Activated T-helper 2 cell treated with anti-CD3 and anti-CD28 coated beads, Interferon-gamma antibody, Interleukin-2, Interleukin-4, amounts not matched to agents 10 μg/mL and 5 μg/mL and 100 μg/mL, durations not matched to agents 14 hours and 24 hours and 36 hours (primary cell): ENCODE measurements around the gene EPB41L1. TPM values are rescaled to one million over a fixed set of nuclear protein-coding genes. Genes with fewer than 3 reads are reported as not detected.
"Not testable (repeated sequence)": the region's sequence is repeated elsewhere in the genome, so short reads cannot be mapped to it uniquely, and the experiment has no call there.

Experiments
- DNase-seq: peaks from one replicate; pipeline ENCODE4 v3.0.0; 2021; ENCODE audit warnings: low spot score
- H3K27ac Mint-ChIP-seq: one replicate; pipeline ENCODE4 v1.8.0; 2021; ENCODE audit warnings: mixed read lengths
- H3K27me3 Mint-ChIP-seq: one replicate; pipeline ENCODE4 v1.8.0; 2021; ENCODE audit warnings: low read depth, mixed read lengths
- H3K36me3 Mint-ChIP-seq: one replicate; pipeline ENCODE4 v1.8.0; 2021; ENCODE audit warnings: low read depth, mixed read lengths
- H3K4me1 Mint-ChIP-seq: one replicate; pipeline ENCODE4 v1.8.0; 2021; ENCODE audit warnings: low read depth, mixed read lengths
- H3K4me3 Mint-ChIP-seq: one replicate; pipeline ENCODE4 v1.8.0; 2021; ENCODE audit warnings: low read depth, mild to moderate bottlenecking, moderate library complexity, mixed read lengths
- H3K9me3 Mint-ChIP-seq: one replicate; pipeline ENCODE4 v1.8.0; 2021; ENCODE audit warnings: mixed read lengths
- intact Hi-C: fragments of 100-400 bp; cut with micrococcal nuclease; formaldehyde crosslinking; loops from one replicate; pipeline ENCODE4 v1.15.1; 2023
- total RNA-seq: library from RNA; stranded (reverse); gene quantifications from 2 replicates; pipeline ENCODE4 v1.2.3, GENCODE V29; 2022

EPB41L1 gene
- total RNA-seq, 1 donor from 2014 or later = 0.41 TPM

DNA sequence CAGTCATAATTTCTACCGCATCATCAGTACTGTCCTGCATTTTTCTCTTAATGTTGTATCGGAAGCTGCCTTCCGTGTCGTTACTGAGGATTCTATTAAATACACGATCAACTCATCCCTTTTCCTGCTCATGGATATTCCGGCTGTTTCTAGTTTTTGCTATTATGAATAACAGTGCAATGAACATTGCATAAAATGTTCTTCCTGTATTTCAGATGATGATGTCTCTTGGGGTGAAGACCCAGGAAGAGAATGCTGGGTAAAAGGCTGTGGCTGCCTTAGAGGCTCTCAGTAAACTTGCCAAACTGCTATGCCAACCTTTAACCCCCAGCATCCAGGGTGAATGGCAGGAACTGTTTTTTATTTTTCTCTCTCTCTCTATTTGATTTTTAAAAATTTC is 24.1 kb upstream of the EPB41L1 start:
- no peak for DNase-seq
- no peaks in the 10 kb centered on the region for H3K9me3 Mint-ChIP-seq
- no peaks in the 10 kb centered on the region for H3K4me1 Mint-ChIP-seq
- no peak overlapping the region for H3K4me3 Mint-ChIP-seq
- H3K27me3 Mint-ChIP-seq = no peaks in the 10 kb centered on the region
- intact Hi-C loops = no loop called here
- no peaks in the 10 kb centered on the region for H3K36me3 Mint-ChIP-seq
- H3K27ac Mint-ChIP-seq = no peak overlapping the region

DNA sequence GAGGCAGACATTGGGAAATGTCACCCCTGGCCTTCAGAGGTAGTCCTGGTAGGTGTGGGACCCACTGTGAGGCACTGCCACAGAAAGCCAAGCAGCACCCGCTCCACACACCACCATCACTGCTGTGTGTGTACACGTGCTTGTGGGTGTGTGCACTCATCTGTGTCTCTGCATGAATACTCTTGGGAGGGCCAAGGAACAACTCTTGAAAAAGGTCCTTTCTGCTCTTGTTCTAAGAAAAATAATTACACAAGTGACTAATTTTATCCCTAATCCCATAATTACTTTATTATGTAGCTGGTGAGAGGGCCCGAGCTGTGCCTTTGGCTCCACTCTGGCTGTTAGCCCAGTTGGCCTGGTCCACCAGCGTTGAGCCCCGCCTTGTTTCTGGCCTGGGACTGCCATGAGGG is 21.7 kb upstream of the EPB41L1 start:
- H3K27ac Mint-ChIP-seq = no peak overlapping the region
- H3K36me3 Mint-ChIP-seq = no peaks in the 10 kb centered on the region
- no peak overlapping the region for H3K4me3 Mint-ChIP-seq
- peaks cover 1% of the 10 kb centered on the region for H3K27me3 Mint-ChIP-seq
- H3K9me3 Mint-ChIP-seq = no peaks in the 10 kb centered on the region
- intact Hi-C loops = no loop called here
- no peaks in the 10 kb centered on the region for H3K4me1 Mint-ChIP-seq
- DNase-seq = no peak

DNA sequence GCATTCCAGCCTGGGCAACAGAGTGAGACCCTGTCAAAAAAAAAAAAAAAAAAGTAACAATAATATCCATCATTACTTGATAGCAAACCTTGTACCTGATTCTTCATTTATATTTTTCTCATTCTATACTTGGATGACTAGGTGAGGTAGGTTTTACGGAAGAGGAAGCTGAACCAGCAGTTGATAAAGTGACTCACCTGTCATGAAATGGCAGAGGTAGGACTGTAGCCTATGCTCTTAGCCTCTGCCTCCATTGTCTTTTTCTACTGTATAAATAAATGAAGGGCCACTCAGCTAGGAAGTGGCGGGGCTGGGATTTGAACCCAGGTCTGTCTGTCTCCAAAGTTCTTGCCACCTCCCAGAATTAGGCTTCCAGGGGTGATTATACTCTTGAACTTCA is 20.7 kb upstream of the EPB41L1 start:
- no peaks in the 10 kb centered on the region for H3K4me1 Mint-ChIP-seq
- DNase-seq = no peak
- H3K4me3 Mint-ChIP-seq = no peak overlapping the region
- H3K9me3 Mint-ChIP-seq = no peaks in the 10 kb centered on the region
- no peak overlapping the region for H3K27ac Mint-ChIP-seq
- peaks cover 3% of the 10 kb centered on the region for H3K27me3 Mint-ChIP-seq
- H3K36me3 Mint-ChIP-seq = no peaks in the 10 kb centered on the region
- intact Hi-C loops = no loop called here

DNA sequence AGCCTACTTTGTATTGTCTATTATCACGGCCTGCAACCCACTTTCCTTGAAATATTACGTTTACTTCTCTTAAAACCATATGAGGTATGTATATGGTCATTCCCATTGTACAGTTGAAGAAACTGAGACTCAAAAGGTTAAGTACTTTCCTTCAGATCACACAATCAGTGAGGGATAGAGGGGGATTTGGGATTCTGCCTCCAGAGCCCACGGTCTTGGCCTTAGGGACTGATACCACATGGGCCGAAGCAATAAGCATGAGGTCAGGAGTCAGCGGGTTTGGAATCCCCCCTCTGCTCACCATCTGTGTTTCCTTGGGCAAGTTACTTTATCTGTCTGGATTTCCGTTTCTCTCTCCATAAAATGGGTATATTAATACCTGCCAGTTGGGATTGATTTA is 19.4 kb upstream of the EPB41L1 start:
- Mint-ChIP-seq H3K27ac (no peak overlapping the region), H3K36me3 (no peaks in the 10 kb centered on the region), H3K27me3 (peaks cover 3% of the 10 kb centered on the region), H3K4me3 (no peak overlapping the region), H3K4me1 (no peaks in the 10 kb centered on the region), H3K9me3 (no peaks in the 10 kb centered on the region)
- no peak for DNase-seq
- intact Hi-C loops = no loop called here

DNA sequence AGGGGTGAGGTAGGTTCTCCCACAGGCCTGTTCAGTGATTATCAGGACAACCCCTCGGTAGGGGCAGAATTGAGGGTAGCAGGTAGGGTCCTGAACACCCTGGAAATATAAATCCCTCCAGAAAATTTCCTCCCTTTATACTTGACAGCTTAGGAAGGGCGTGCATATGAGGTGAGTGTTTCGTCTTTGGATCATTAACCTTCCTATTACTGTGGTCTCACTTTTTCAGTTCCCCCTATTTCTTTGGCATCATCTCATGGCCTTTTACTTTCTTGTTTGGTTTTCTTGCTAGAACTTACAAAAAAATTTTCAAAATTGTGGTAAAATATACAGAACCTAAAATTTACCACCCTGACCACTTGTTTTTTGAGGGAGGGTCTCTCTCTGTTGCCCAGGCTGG is 18.7 kb upstream of the EPB41L1 start:
- no peak for DNase-seq
- Mint-ChIP-seq H3K36me3 (no peaks in the 10 kb centered on the region), H3K9me3 (no peaks in the 10 kb centered on the region), H3K4me1 (no peaks in the 10 kb centered on the region), H3K27me3 (peaks cover 3% of the 10 kb centered on the region), H3K27ac (no peak overlapping the region), H3K4me3 (no peak overlapping the region)
- intact Hi-C loops = no loop called here

DNA sequence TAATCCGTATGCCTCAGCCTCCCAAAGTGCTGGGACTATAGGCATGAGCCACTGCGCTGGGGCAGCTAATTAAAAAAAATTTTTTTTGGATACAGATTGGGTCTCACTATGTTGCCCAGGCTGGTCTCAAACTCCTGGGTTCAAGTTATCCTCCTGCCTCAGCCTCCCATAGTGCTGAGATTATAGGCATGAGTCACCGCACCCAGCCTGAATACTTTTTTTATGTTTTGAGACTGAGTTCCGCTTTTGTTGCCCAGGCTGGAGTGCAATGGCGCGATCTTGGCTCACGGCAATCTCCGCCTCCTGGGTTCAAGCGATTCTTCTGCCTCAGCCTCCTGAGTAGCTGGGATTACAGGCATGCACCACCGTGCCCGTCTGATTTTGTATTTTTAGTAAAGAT is 17.2 kb upstream of the EPB41L1 start:
- intact Hi-C loops, H3K27ac Mint-ChIP-seq, H3K9me3 Mint-ChIP-seq, H3K36me3 Mint-ChIP-seq, H3K4me3 Mint-ChIP-seq, DNase-seq, H3K4me1 Mint-ChIP-seq, H3K27me3 Mint-ChIP-seq: not testable (repeated sequence)

DNA sequence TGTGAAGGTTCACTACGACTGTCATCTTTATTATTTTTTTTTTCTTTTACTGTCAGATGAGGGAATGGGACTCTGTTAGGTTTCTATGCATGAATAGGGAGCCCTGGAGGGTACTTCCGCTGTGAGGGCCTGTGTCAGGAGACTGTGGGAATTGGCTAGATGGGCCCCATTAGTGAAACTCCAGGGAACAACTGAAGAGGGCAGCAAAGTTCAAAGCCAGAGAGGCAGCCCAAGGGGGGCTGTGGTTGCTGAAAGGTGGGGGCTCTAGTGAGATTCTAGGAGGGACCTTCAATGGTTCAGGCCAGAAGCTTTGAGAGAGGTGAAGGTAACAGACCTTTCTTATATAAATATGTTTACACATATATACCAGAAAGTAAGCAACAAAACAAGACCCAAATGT is 13.2 kb upstream of the EPB41L1 start:
- Mint-ChIP-seq H3K27ac (no peak overlapping the region), H3K36me3 (no peaks in the 10 kb centered on the region), H3K4me3 (no peak overlapping the region), H3K9me3 (no peaks in the 10 kb centered on the region), H3K4me1 (peaks cover 2% of the 10 kb centered on the region), H3K27me3 (peaks cover 7% of the 10 kb centered on the region)
- DNase-seq = no peak
- intact Hi-C loops = no loop called here

DNA sequence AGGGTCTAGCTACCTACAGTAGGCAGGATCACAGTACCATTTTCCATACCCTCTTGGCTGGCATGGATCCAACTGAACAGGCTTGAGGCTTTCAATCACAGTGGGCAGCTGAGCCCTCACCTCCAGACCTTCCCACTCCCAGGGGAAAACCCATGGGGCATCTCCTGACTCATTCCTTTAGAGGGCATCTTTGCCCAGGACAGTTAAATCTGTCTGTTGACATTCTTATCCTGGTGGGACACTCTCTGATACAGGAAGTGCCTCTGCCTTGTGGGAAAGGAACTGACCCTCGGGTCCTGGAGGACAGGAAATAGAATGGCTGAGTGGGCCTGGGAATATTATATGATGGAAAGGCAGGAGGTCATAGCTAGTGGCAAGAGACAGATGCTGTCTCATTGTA is 10.2 kb upstream of the EPB41L1 start:
- no peak for DNase-seq
- no peaks in the 10 kb centered on the region for H3K9me3 Mint-ChIP-seq
- H3K36me3 Mint-ChIP-seq = no peaks in the 10 kb centered on the region
- no peak overlapping the region for H3K4me3 Mint-ChIP-seq
- intact Hi-C loops = no loop called here
- H3K27ac Mint-ChIP-seq = no peak overlapping the region
- H3K27me3 Mint-ChIP-seq = peaks cover 4% of the 10 kb centered on the region
- peaks cover 2% of the 10 kb centered on the region for H3K4me1 Mint-ChIP-seq

DNA sequence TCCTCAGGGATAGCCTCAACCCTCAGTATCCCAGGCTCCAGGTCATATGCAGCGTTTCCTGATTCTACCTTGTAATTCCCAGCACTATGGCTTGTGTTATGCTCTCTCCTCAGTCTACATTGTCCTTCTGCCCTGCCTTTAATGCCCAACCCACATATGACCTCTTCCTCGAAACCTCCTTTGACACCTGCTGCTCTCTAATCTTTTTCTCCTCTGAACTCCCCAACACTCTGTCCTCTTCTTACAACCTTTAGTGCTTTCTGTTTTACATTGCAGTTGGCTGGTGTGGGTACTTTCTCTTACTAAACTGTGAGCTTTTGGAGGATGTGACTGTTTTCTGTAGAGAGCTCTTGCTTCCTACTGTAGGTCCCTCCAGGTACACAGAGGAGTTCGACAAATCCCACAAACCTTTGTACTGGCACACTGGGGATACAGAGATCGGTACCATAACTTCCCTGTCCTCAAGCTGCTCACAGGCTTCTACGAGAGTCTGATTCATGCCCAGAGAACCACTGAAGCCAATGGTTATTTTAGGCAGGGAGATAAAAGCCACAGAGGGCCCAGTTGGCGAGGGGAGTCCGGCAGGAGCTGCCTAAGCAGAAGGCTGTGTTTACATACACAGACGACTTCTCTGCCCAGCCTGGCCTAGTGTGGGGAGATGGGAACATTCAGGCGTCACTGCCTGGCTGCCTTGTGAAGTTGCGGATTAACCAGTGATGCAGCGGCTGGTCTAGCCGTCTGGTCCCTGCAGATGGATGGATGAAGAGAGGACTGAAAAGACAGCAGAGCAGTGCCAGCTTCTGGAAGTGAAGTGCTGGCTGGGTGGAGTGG is 8.4 kb upstream of the EPB41L1 start:
- H3K36me3 Mint-ChIP-seq = no peaks in the 10 kb centered on the region
- intact Hi-C loops = no loop called here
- peaks cover 4% of the 10 kb centered on the region for H3K27me3 Mint-ChIP-seq
- no peak overlapping the region for H3K4me3 Mint-ChIP-seq
- no peak overlapping the region for H3K27ac Mint-ChIP-seq
- H3K4me1 Mint-ChIP-seq = peaks cover 2% of the 10 kb centered on the region
- no peak for DNase-seq
- H3K9me3 Mint-ChIP-seq = no peaks in the 10 kb centered on the region

DNA sequence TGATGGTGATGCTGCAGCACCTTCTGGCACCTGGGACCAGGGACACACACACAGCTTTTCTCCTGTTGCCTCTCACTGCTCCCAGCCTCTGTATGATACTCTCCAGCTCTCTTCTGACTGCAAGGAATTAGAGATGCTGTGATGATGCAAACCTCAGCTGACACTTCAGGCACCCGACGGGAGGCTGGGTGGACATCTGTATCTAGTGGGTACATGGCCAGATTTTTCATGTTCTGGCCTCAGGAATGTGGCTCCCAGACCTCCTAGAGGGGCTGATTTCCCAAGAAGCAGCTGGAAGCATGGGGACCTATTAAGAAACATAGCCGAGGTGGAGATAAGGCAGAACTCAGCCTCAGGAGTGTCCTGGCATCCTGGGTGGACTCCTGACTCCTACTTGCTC is 6.8 kb upstream of the EPB41L1 start:
- peaks cover 2% of the 10 kb centered on the region for H3K4me1 Mint-ChIP-seq
- H3K9me3 Mint-ChIP-seq = no peaks in the 10 kb centered on the region
- peaks cover 10% of the 10 kb centered on the region for H3K27me3 Mint-ChIP-seq
- H3K27ac Mint-ChIP-seq = no peak overlapping the region
- no peaks in the 10 kb centered on the region for H3K36me3 Mint-ChIP-seq
- DNase-seq = no peak
- intact Hi-C loops = no loop called here
- no peak overlapping the region for H3K4me3 Mint-ChIP-seq

DNA sequence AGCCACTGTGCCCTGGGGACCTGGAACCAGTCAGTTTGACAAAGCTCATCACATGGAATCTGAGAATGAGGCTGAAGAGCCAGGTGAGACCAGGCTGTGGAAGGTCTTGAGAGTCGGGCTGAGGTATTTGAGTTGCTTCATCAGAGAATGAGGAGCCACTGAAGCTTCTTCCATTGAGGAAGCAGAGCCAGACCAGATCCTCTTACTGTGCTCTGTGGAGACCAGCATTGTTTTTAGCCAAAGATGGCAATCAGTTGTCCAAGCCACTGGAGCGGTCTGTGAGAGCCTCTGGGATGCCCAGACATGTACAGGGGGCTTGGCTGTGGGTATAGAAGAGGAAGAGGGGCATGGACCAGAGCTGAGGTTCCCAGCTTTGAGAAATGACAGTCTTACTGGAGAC is 6.1 kb upstream of the EPB41L1 start:
- Mint-ChIP-seq H3K27ac (no peak overlapping the region), H3K9me3 (no peaks in the 10 kb centered on the region), H3K36me3 (no peaks in the 10 kb centered on the region), H3K4me1 (no peaks in the 10 kb centered on the region), H3K27me3 (peaks cover 15% of the 10 kb centered on the region), H3K4me3 (no peak overlapping the region)
- no peak for DNase-seq
- intact Hi-C loops = no loop called here

DNA sequence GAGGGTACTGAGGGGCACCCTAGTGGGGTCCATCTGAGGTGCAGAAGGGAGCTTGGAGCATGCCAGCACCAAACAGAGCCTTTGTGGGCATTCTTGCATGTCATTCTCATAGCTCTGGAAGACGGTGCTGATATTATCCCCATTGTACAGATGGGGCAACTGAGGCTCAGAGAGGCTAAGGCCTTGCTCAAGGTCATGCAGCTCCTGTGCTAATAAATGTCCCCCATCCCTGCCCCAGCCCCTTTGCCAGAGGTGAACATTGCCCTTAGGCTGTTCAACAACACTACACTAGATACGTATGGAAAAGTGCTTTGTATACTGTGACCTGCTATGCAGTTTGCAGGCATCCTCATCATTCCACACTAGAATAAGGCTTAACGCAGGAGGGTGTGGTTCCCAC is 5.5 kb upstream of the EPB41L1 start:
- H3K27ac Mint-ChIP-seq = no peak overlapping the region
- no peak overlapping the region for H3K4me3 Mint-ChIP-seq
- H3K4me1 Mint-ChIP-seq = no peaks in the 10 kb centered on the region
- no peak for DNase-seq
- intact Hi-C loops = no loop called here
- no peaks in the 10 kb centered on the region for H3K36me3 Mint-ChIP-seq
- H3K27me3 Mint-ChIP-seq = peaks cover 21% of the 10 kb centered on the region
- H3K9me3 Mint-ChIP-seq = no peaks in the 10 kb centered on the region

DNA sequence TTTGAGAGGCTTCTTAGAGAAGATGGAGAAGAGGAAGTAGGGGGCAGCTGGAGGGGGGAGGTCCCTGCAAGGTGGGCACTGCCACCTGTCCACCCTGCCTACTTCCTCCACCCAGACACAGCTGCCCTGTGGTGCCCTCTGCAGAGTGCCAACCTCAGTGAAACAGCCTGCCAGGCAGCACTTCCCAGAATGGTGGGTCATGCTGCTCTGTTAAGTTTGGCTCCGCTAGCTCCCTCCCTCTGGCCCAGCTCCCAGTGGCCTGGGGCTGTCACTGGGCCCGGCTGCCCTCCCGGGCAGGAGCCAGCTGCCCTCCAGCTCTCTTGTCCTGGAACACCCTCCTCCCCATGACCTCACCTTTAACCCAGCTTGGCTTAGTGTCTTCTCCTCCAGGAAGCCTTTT is 5.1 kb upstream of the EPB41L1 start:
- no peak overlapping the region for H3K27ac Mint-ChIP-seq
- no peak for DNase-seq
- H3K4me3 Mint-ChIP-seq = no peak overlapping the region
- H3K4me1 Mint-ChIP-seq = no peaks in the 10 kb centered on the region
- H3K27me3 Mint-ChIP-seq = peaks cover 21% of the 10 kb centered on the region
- no peaks in the 10 kb centered on the region for H3K9me3 Mint-ChIP-seq
- no peaks in the 10 kb centered on the region for H3K36me3 Mint-ChIP-seq
- intact Hi-C loops = no loop called here

DNA sequence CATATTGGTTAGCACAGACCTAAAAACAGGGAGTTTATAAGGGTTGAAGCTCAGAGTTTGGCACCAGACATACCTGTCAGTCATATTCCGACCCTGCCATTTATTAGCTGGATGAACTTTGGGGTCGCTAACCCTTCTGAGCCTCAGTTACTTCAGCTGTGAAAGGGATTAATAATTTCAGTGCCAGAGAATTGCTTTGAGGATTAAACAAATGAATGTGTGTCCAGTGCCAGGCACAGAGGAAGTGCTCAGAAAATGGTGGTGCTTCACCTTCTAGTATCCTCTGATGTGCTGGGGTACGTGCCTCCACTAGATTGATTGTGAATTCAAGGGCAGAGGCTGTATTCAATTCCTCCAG is 4.1 kb upstream of the EPB41L1 start:
- Mint-ChIP-seq H3K27ac (no peak overlapping the region), H3K4me1 (no peaks in the 10 kb centered on the region), H3K27me3 (peaks cover 25% of the 10 kb centered on the region), H3K36me3 (no peaks in the 10 kb centered on the region), H3K9me3 (no peaks in the 10 kb centered on the region), H3K4me3 (no peak overlapping the region)
- intact Hi-C loops = no loop called here
- DNase-seq = no peak
